IPS-NIHi7 (cell line): ENCODE measurements around the gene TRIO.
A peak's percentile ranks its signal among the peaks of the same experiment; 100 is the strongest.

Source experiments
- DNase-seq: peaks from one replicate; pipeline ENCODE4 v3.0.0; 2012; ENCODE audit warnings: mixed read lengths; ENCODE audit errors: extremely low spot score

Gene TRIO

GRCh38 chr5:14355391-14355790 is 212.2 kb downstream of the TRIO start:
- DNase-seq: no peak

GRCh38 chr5:14356305-14356704 is 213.2 kb downstream of the TRIO start:
- DNase-seq: no peak

DNA sequence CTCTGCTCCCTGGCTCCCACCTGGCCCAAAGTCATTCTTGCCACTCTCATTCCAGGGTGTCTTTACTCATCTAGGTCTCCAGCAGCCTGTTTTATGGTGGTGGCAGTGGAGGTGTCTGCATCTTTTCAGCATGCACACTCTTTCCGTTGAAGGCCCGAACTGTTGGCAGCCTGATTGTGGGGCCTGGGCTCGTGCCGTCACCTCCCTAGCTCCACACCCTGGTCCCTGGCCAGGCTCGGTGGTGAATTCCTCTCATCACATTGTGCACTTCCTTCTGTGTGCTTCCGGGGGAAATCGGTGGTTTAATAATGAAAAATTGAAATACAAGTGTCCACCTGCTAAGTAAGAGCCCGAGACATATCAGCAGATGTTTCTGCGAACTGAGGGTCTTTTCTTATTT is 214.3 kb downstream of the TRIO start:
- no peak for DNase-seq

- peak; percentile 63 for DNase-seq
Observed at GRCh38 chr5:14357851-14358250, 214.7 kb downstream of the TRIO start.

GRCh38 chr5:14358536-14358935 is 215.4 kb downstream of the TRIO start:
- DNase-seq: no peak

- DNase-seq: no peak
Observed at GRCh38 chr5:14359069-14360043, 216.2 kb downstream of the TRIO start.

DNA sequence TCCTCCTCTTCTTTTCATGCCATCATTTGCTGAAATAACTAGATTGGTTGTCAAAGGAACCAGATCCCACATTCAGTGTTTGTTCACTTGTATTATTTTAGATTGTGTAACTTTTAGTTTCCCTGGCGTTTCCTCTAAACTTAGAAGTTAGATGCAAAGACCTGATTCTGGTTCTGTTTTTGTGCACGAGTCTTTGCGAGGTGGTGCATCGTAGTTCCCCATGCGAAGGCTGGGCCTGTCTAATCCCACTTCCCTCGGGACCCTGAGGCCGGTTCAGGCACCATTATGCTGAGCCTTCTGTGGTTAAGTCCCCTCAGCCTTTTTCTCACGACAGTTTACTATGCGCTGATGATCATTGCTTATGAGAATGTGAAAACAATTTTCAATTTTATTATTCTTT is 219.3 kb downstream of the TRIO start:
- DNase-seq: no peak

- no peak for DNase-seq
Observed at GRCh38 chr5:14364096-14364495, 221.0 kb downstream of the TRIO start.

GRCh38 chr5:14364576-14365472 is 221.7 kb downstream of the TRIO start:
- peak; percentile 77 for DNase-seq

DNA sequence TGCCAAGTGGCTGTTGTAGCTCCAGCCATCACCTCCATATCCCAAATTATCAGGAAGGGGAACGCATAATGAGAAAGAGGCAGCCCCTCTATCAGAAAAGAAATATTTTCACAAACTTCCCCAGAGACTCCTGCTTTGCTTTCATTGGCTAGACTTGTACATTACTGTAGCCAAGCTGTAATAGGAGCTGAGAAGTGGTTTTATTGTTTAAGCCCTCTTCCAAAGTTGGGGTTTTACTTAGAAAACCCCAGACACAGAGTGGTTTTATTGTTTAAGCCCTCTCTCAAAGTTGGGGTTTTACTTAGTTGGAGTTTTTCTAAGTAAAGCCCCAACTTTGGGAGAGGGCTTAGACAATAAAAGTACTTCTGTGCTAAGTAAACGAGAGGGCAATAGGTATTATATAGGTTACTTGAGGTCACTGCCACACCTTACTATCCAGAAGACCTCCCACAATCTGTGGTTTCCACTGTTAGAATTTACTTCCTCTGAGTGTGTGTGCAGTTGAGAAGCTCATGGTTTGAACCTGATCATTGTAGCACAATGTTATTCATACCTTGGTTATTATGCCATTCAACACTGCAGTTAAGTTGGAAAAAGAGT is 222.8 kb downstream of the TRIO start:
- DNase-seq: no peak

DNA sequence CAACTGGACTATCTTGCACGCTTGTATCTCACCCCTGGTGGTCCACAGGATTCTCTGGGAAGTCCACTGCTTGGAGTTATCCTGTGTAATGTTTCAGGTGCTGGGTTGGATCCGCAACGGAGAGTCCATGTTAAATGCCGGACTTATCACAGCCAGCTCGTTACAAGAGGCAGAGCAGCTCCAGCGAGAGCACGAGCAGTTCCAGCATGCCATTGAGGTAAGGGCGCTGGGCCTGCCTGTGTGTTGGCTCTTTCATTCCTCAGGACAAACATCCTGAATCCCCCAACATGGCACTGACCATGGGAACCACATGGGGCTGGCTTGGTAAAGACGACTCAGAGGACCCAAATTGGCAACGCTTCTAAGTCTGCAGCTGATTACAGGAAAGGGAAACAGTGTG is 223.6 kb downstream of the TRIO start:
- no peak for DNase-seq

- DNase-seq: no peak
Observed at GRCh38 chr5:14367364-14367763, 224.2 kb downstream of the TRIO start.

DNA sequence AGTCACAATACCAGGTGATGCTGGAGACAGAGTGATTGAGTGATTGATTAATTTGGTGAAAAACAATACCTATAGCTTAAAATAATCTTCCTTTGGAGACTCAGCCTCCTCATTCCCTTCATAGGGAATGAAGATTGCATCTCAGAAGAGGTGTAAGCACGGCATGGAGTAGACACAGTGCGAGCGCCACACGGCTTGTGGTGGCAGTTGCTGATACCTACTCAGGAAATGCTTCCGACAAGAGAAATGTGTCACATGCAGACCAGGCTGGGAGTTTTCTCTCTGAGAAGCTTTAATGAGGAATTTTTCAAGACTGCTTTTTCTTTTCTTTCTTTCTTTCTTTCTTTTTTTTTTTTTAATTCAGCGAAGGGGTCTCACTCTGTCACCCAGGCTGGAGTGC is 226.6 kb downstream of the TRIO start:
- no peak for DNase-seq

DNA sequence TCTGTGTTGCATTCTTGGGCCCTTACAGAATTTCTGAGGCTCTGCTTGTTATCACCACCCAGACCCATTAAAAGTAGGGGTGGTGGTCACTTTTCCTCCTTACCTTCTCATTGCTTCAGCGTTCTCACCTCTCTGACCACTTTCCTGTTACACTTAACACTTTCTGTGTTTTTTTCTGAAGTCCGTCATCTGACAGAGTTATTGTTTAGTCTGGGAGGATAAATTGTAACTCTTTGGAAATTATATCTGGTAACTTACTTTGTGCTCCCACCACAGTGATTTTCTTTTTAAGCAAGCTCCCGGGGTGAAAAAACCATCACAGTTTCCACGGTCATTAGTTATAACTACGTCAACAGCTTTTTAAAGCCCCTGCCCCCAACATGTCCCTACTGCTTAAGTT is 227.2 kb downstream of the TRIO start:
- DNase-seq: no peak

DNA sequence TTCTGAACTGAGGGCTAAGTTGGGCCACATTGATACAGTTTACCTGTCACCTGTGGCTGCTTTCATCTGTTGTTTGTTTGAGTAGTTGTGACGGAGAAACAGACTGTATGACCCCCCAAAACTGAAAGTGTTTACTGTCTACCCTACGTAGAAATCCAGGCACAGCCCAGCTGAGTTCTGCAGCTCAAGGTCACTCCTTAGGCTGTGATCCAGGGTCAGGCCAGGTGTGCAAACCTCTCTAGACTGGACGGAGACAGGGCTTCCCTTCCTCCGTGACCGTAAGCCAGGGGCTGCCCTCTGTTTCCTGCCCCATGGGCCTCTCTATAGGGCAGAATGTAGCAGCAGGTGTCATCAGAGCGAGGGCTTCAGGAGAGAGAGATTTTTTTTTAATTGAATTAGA is 230.5 kb downstream of the TRIO start:
- no peak for DNase-seq

DNA sequence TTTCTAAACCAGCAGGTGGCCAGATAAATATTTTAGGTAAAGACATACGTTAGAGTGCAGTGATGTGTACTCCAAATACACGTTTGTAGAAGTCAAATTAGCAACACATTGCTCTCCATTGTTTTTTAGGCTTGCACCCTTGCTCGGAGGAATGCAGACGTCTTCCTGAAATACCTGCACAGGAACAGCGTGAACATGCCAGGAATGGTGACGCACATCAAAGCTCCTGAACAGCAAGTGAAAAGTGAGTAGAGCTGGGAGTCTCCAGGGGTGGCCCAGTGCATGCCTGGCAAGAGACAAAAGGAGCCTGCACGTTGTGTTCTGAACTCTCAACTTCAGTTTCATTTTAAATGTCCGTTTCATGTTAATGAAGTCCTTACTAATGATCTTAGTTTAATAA is 231.0 kb downstream of the TRIO start:
- DNase-seq: no peak

DNA sequence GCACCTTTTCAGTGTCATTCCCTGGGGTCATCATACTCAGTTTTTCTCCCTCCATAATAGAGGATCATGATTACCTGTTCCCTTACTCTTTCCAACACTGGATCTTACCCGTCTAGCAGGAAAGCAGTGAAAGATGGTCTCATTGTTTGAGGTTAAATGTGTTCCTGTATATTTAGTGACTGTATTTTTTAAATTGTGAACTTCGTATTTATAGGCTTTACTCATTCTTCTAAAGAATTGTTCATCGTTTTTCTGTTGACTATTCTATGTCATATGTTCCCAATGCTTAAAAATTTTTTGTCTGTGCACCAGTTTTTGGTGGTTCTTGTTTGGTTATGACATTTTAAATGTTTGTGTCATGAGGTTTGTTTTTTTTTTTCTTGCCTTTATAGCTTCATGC is 233.6 kb downstream of the TRIO start:
- DNase-seq: no peak

DNA sequence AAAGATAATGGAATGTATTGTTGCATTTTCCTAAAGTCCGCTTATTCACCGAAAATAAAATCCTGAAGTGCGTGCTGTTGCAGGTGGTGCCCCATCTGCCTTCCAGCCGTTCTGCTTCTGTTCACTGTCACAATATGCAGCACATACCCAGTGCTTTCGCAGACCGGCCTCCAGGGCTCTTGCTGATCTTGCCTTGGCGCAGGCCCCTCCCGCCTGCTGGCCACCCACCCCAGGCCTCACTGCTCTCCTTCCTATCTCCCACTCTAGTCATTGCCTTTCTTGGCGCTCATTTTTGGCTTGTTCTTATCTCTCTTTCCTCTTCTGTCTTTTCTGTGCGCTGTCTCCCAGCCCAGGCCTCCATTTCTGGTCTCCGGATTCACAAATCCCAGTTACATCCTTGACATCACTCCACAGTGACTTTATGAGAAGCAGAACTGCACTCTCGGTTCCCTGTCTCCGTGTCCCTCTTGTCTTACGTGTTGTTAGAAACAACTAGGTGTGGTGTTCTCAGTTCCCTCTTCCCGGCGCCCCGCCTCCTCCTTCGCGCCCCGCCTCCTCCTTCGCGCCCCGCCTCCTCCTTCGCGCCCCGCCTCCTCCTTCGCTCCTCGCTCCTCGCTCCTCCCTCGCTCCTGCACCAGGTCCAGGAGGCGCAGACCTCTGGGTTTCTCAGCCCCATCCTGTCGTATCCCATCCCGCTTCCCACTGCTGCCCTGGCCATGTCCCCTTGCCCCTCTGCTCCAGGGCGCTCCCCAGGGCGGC is 236.8 kb downstream of the TRIO start:
- DNase-seq: peak; percentile 85

DNA sequence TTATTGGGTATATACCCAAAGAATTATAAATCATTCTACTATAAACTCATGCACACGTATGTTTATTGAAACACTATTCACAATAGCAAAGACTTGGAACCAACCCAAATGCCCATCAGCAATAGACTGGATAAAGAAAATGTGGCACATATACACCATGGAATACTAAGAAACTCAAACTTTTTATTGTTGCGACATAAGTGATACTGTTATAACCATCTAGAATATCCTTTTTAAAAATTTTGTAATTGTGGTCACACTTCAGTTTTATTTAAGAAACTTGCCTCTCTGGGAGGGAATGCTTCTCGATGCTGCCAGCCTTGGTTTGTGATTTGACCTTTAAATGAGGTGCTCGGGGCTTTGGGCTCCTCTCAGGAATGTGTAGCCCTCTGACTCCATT is 237.6 kb downstream of the TRIO start:
- no peak for DNase-seq

DNA sequence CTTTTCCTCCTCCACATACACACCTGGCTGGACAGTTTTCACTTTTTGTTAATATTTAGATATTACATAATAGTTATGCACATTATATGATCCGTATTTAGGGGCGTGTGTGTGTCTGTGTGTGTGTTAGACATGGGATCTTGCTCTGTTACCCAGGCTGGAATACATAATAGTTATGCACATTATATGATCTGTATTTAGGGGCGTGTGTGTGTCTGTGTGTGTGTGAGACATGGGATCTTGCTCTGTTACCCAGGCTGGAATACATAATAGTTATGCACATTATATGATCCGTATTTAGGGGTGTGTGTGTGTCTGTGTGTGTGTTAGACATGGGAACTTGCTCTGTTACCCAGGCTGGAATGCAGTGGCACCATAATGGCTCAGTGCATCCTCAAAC is 239.5 kb downstream of the TRIO start:
- DNase-seq: no peak

DNA sequence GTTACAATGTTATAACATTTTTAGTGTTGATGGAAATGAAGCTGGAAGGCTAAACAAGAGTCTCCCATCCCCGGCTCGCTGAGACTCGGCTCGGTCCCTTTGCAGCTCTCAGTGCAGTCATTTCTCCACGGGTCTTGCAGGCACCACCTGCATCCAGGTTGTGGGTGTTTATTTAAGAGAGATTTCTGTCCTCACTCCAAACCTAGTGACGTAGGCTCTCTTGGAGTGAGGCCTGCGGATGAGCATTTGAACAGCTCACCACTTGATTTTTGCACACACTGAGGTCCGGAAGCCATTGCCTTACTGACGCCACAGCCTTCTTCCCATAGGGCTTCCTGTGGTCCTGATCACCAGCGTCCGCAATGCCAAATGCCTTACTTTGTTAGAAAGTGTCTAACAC is 240.8 kb downstream of the TRIO start:
- DNase-seq: no peak

GRCh38 chr5:14385019-14385418 is 241.9 kb downstream of the TRIO start:
- DNase-seq: no peak
